Loucy (cell line): ENCODE measurements around the gene MAN1B1.
A peak's percentile ranks its signal among the peaks of the same experiment; 100 is the strongest.
"Not testable (repeated sequence)": the region's sequence is repeated elsewhere in the genome, so short reads cannot be mapped to it uniquely, and the experiment has no call there.

ENCODE experiments used
- H2AFZ ChIP-seq: fragments of 200-600 bp; sonication (generic); 2 replicates; pipeline ENCODE4 v1.6.0; 2016; ENCODE audit warnings: antibody characterized with exemption, mild to moderate bottlenecking, low read length, moderate library complexity
- H3F3A ChIP-seq: fragments of 200-600 bp; 2 replicates; pipeline ENCODE4 v1.6.0; 2016; ENCODE audit warnings: antibody characterized with exemption, low read depth, mild to moderate bottlenecking
- H3K27me3 ChIP-seq: fragments of 200-600 bp; sonication (generic); 2 replicates; pipeline ENCODE4 v1.6.1; 2014; ENCODE audit warnings: low read length, mild to moderate bottlenecking; ENCODE audit not compliant: insufficient read depth, poor library complexity, severe bottlenecking
- H3K36me3 ChIP-seq: fragments of 200-600 bp; sonication (generic); 2 replicates; pipeline ENCODE4 v1.6.1; 2016; ENCODE audit warnings: low read length; ENCODE audit not compliant: insufficient read depth
- H3K4me1 ChIP-seq: fragments of 200-600 bp; sonication (generic); 2 replicates; pipeline ENCODE4 v1.5.1; 2014; ENCODE audit warnings: low read length, mild to moderate bottlenecking; ENCODE audit not compliant: insufficient read depth, poor library complexity, severe bottlenecking
- H3K4me2 ChIP-seq: fragments of 200-600 bp; sonication (generic); 2 replicates; pipeline ENCODE4 v1.6.0; 2014; ENCODE audit warnings: antibody characterized with exemption, low read length, low read depth, mild to moderate bottlenecking; ENCODE audit not compliant: poor library complexity, severe bottlenecking
- H3K4me3 ChIP-seq: fragments of 200-600 bp; sonication (generic); 2 replicates; pipeline ENCODE4 v1.5.1; 2014; ENCODE audit warnings: low read length, mild to moderate bottlenecking, mixed read lengths; ENCODE audit not compliant: poor library complexity, severe bottlenecking
- H3K79me2 ChIP-seq: fragments of 200-600 bp; sonication (generic); 2 replicates; pipeline ENCODE4 v1.6.1; 2014; ENCODE audit warnings: low read length; ENCODE audit not compliant: insufficient read depth
- H3K9ac ChIP-seq: fragments of 200-600 bp; sonication (generic); 2 replicates; pipeline ENCODE4 v1.6.0; 2014; ENCODE audit warnings: mild to moderate bottlenecking, low read depth, low read length, moderate library complexity; ENCODE audit not compliant: poor library complexity, severe bottlenecking
- H3K9me2 ChIP-seq: fragments of 200-600 bp; sonication (generic); replicated peaks from 2 replicates; pipeline ENCODE4 v1.6.1; 2016; ENCODE audit warnings: low read depth, low read length, mixed read lengths
- H3K9me3 ChIP-seq: fragments of 200-600 bp; sonication (generic); 2 replicates; pipeline ENCODE4 v1.6.1; 2014; ENCODE audit warnings: mild to moderate bottlenecking, antibody characterized with exemption, low read length, low read depth; ENCODE audit not compliant: insufficient read depth
- H4K20me1 ChIP-seq: fragments of 200-600 bp; sonication (generic); 2 replicates; pipeline ENCODE4 v1.6.0; 2014; ENCODE audit warnings: antibody characterized with exemption, low read length, mild to moderate bottlenecking; ENCODE audit not compliant: insufficient read depth, poor library complexity, severe bottlenecking
- EZH2phosphoT487 ChIP-seq: fragments of 200-600 bp; IDR thresholded peaks from 2 replicates; pipeline ENCODE4 v1.6.1; 2018; ENCODE audit warnings: antibody characterized with exemption, mild to moderate bottlenecking, moderate library complexity, borderline replicate concordance
- TF ChIP-seq, protein P1 (sequence below): fragments of 200-600 bp; sonication (generic); conservative IDR thresholded peaks from 2 replicates; pipeline ENCODE4 v1.5.1; 2014; ENCODE audit warnings: mild to moderate bottlenecking, antibody characterized with exemption, low read length

Gene MAN1B1

DNA sequence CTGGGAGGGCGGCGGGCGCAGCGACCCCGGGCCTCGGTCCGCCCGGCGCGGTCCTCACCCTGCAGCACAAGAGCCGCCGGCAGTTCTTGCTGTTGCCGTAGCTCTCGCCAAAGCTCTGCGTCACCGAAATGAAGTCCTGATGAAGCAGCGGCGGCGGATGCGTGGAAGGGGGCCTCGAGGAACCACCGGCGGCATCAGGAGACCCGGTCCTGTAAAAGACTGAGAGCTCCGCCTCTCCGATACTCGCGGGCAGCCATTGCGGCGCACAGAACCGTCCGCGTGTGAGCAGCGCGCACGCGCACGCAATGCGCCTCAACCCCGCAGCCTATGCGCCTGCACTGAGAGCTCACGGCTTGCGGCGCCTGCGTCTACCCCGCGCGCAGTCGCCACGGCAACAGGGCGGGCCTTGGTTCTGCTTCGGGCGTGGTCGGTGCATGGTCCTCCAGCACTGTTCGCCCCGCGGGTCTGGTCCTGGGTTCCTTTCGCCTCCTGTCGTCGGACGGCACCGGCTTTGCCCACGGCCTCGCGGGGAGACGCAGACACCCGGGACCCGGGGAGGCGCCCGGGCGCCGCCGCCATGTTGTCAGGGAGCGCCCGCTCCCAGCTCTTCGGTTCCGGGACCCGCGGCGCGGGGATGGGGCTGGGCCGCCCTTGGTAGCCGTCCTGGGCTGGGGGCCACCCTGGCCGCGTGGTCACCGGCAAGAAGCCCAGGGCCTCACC, 42.8 kb downstream of the MAN1B1 start:
- H2AFZ ChIP-seq: peak overlapping the region; percentile 98
- TF ChIP-seq EZH2phosphoT487: no peak
- TF ChIP-seq, protein P1, sequence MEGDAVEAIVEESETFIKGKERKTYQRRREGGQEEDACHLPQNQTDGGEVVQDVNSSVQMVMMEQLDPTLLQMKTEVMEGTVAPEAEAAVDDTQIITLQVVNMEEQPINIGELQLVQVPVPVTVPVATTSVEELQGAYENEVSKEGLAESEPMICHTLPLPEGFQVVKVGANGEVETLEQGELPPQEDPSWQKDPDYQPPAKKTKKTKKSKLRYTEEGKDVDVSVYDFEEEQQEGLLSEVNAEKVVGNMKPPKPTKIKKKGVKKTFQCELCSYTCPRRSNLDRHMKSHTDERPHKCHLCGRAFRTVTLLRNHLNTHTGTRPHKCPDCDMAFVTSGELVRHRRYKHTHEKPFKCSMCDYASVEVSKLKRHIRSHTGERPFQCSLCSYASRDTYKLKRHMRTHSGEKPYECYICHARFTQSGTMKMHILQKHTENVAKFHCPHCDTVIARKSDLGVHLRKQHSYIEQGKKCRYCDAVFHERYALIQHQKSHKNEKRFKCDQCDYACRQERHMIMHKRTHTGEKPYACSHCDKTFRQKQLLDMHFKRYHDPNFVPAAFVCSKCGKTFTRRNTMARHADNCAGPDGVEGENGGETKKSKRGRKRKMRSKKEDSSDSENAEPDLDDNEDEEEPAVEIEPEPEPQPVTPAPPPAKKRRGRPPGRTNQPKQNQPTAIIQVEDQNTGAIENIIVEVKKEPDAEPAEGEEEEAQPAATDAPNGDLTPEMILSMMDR: no peak

DNA sequence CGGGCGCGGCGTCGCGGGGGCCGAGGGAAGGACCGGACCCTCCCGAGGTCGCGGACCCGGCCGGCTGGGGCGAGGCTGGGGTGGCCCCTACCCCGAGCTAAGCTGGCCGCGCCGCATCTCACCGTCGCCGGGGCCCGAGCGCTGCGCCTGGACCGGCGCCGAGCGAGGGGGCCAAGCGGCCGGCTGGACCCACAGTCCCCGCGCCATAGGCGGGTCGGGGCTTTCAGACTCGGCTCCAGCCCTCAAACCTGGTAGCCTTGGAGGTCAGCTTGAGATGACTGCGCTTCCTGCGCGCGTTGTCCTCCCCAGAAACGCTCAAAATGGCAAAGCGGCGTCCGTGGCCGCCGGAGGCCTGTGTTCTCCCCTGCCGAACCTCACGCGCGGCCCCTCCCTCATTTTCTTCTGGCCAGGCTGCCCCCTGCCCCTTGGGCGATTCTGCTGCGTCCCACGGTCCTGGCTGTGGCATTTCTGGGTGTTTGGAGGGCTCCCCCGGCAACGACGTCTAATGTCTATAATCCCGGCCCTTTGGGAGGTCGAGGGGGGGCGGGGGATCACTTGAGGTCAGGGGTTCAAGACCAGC, 43.5 kb downstream of the MAN1B1 start:
- Histone ChIP-seq H3F3A (peaks cover 11% of the 10 kb centered on the region), H3K4me3 (peak overlapping the region; percentile 85), H3K36me3 (no peaks in the 10 kb centered on the region), H2AFZ (peak overlapping the region; percentile 98; the same call in 1 of the 2 replicates), H3K79me2 (peaks cover 28% of the 10 kb centered on the region), H3K9me3 (no peaks in the 10 kb centered on the region), H4K20me1 (no peaks in the 10 kb centered on the region), H3K27me3 (no peaks in the 10 kb centered on the region), H3K9ac (peak overlapping the region; percentile 95), H3K9me2 (no peaks in the 10 kb centered on the region), H3K4me1 (peaks cover 26% of the 10 kb centered on the region), H3K4me2 (peak overlapping the region; percentile 100)
- no peak for TF ChIP-seq EZH2phosphoT487
- TF ChIP-seq, protein P1: no peak

More for the DNA sequence above, 42.8 kb downstream of the MAN1B1 start:
- H3K27me3 ChIP-seq: no peaks in the 10 kb centered on the region
- no peaks in the 10 kb centered on the region for H3K36me3 ChIP-seq
- peak overlapping the region; percentile 85 for H3K4me3 ChIP-seq
- peaks cover 26% of the 10 kb centered on the region for H3K4me1 ChIP-seq
- H3K9ac ChIP-seq: peak overlapping the region; percentile 95
- H4K20me1 ChIP-seq: no peaks in the 10 kb centered on the region
- H3K79me2 ChIP-seq: peaks cover 28% of the 10 kb centered on the region
- H3K4me2 ChIP-seq: peak overlapping the region; percentile 100
- no peaks in the 10 kb centered on the region for H3K9me2 ChIP-seq
- H3K9me3 ChIP-seq: no peaks in the 10 kb centered on the region
- peaks cover 11% of the 10 kb centered on the region for H3F3A ChIP-seq

GRCh38 chr9:137134191-137134590, 47.4 kb downstream of the MAN1B1 start:
- no peak overlapping the region for H3K4me2 ChIP-seq
- H3K9me3 ChIP-seq: no peaks in the 10 kb centered on the region
- H3K79me2 ChIP-seq: peaks cover 3% of the 10 kb centered on the region; the same call in 1 of the 2 replicates
- no peak for TF ChIP-seq EZH2phosphoT487
- TF ChIP-seq, protein P1: no peak
- H2AFZ ChIP-seq: no peak overlapping the region
- H3K4me1 ChIP-seq: peaks cover 4% of the 10 kb centered on the region
- H3K4me3 ChIP-seq: no peak overlapping the region
- no peaks in the 10 kb centered on the region for H3K9me2 ChIP-seq
- H3F3A ChIP-seq: peaks cover 3% of the 10 kb centered on the region; the same call in 1 of the 2 replicates
- no peak overlapping the region for H3K9ac ChIP-seq
- H3K36me3 ChIP-seq: no peaks in the 10 kb centered on the region
- no peaks in the 10 kb centered on the region for H4K20me1 ChIP-seq
- H3K27me3 ChIP-seq: no peaks in the 10 kb centered on the region

- not testable (repeated sequence) for H3K4me3 ChIP-seq, H4K20me1 ChIP-seq, H2AFZ ChIP-seq, H3K36me3 ChIP-seq, H3K4me1 ChIP-seq, H3K27me3 ChIP-seq, H3K9me2 ChIP-seq, H3K79me2 ChIP-seq, H3K9ac ChIP-seq, H3K4me2 ChIP-seq, H3F3A ChIP-seq, H3K9me3 ChIP-seq
Measured at GRCh38 chr9:137135154-137135553, 48.4 kb downstream of the MAN1B1 start.
